B cell (primary cell): ENCODE measurements around the gene TBX1. TPM values are rescaled to one million over a fixed set of nuclear protein-coding genes. Genes with fewer than 3 reads are reported as not detected.

ENCODE experiments used
- ATAC-seq: fragments of 200-7000 bp; cut with Tn5 transposase; one replicate; pipeline ENCODE4 v1.10.0; 2021; ENCODE audit warnings: low read depth, mild to moderate bottlenecking, moderate number of reproducible peaks, moderate library complexity
- CTCF ChIA-PET: fragments of 350-600 bp; sonication (Branson Sonifier 250); formaldehyde crosslinking; loops from one replicate; lab custom pipeline; 2021; ENCODE audit warnings: antibody characterized with exemption, inconsistent platforms; lab: Charles Lee
- POLR2A ChIA-PET: fragments of 350-600 bp; sonication (Branson Sonifier 250); formaldehyde crosslinking; loops from one replicate; lab custom pipeline; 2021; ENCODE audit warnings: antibody characterized with exemption; lab: Charles Lee
- DNase-seq: peaks from one replicate; pipeline ENCODE4 v3.0.0; 2013
- H2AFZ ChIP-seq: 2 replicates; pipeline ENCODE4 v1.6.1; 2012; ENCODE audit warnings: mild to moderate bottlenecking, low read depth, low read length; ENCODE audit not compliant: insufficient read depth, poor library complexity, severe bottlenecking
- H3K27ac ChIP-seq, 2 donors: 1 replicate in 1 of 2; 2 replicates in 1 of 2; pipeline ENCODE4 v1.5.1; 2012 to 2013; ENCODE audit warnings: low read length in 2 of 2, mild to moderate bottlenecking in 2 of 2, moderate library complexity in 1 of 2
- H3K27me3 ChIP-seq, 4 experiments: fragments of 200-600 bp in 1 of 4; sonication (generic) in 1 of 4; replicated peaks in 1 of 4; 1 replicate in 2 of 4; 2 replicates in 2 of 4; pipeline versions ENCODE4 v1.6.1 to v1.7.0; 2013 to 2016; ENCODE audit warnings: low read length in 3 of 4, mild to moderate bottlenecking in 2 of 4, mixed read lengths in 1 of 4, moderate library complexity in 1 of 4; ENCODE audit not compliant: insufficient read depth in 4 of 4, control insufficient read depth in 3 of 4; ENCODE audit errors: control extremely low read depth in 1 of 4
- H3K36me3 ChIP-seq, 2 experiments: replicated peaks in 1 of 2; 1 replicate in 1 of 2; 2 replicates in 1 of 2; pipeline versions ENCODE4 v1.6.1 to v1.7.1; 2013; ENCODE audit warnings: low read length in 1 of 2; ENCODE audit not compliant: insufficient read depth in 2 of 2, control insufficient read depth in 1 of 2; ENCODE audit errors: control extremely low read depth in 1 of 2, extremely low read depth in 1 of 2
- H3K4me1 ChIP-seq, 2 donors: fragments of 200-600 bp in 1 of 2; sonication (generic) in 1 of 2; 1 replicate in 1 of 2; 2 replicates in 1 of 2; pipeline versions ENCODE4 v1.5.1 to v1.6.1; 2013 to 2017; ENCODE audit warnings: low read length in 2 of 2; ENCODE audit not compliant: control insufficient read depth in 2 of 2, insufficient read depth in 2 of 2
- H3K4me2 ChIP-seq: replicated peaks from 2 replicates; pipeline ENCODE3; 2012; ENCODE audit warnings: mild to moderate bottlenecking, low read depth, low read length; ENCODE audit not compliant: poor library complexity, severe bottlenecking
- H3K4me3 ChIP-seq, 5 experiments: fragments of 200-600 bp in 1 of 5; sonication (generic) in 1 of 5; 1 replicate in 3 of 5; 2 replicates in 2 of 5; pipeline versions ENCODE4 v1.5.1 to v1.7.0; 2011 to 2016; ENCODE audit warnings: low read length in 4 of 5, mild to moderate bottlenecking in 4 of 5, low read depth in 2 of 5, control low read depth in 1 of 5, moderate library complexity in 1 of 5; ENCODE audit not compliant: insufficient read depth in 1 of 5; ENCODE audit errors: control extremely low read depth in 1 of 5, extremely low read depth in 1 of 5
- H3K79me2 ChIP-seq: fragments of 200-600 bp; sonication (generic); one replicate; pipeline ENCODE4 v1.6.0; 2016; ENCODE audit warnings: low read length; ENCODE audit not compliant: control insufficient read depth, insufficient read depth
- H3K9ac ChIP-seq: fragments of 200-600 bp; sonication (generic); 2 replicates; pipeline ENCODE4 v1.6.1; 2017; ENCODE audit warnings: mild to moderate bottlenecking, low read length, moderate library complexity
- H3K9me3 ChIP-seq, 3 donors: one replicate each; pipeline versions ENCODE4 v1.6.1 to v1.7.1; 2013; ENCODE audit warnings: low read length in 2 of 3; ENCODE audit not compliant: control insufficient read depth in 2 of 3, insufficient read depth in 1 of 3; ENCODE audit errors: control extremely low read depth in 1 of 3
- H4K20me1 ChIP-seq: 2 replicates; pipeline ENCODE4 v1.6.0; 2012; ENCODE audit warnings: mild to moderate bottlenecking, low read length; ENCODE audit not compliant: insufficient read depth, control insufficient read depth, poor library complexity, severe bottlenecking
- H3K27ac Mint-ChIP-seq: one replicate; pipeline ENCODE4 v1.8.0; 2021; ENCODE audit warnings: mixed read lengths
- H3K27me3 Mint-ChIP-seq: one replicate; pipeline ENCODE4 v1.8.0; 2021; ENCODE audit warnings: mixed read lengths
- H3K4me1 Mint-ChIP-seq: one replicate; pipeline ENCODE4 v1.8.0; 2021; ENCODE audit warnings: mixed read lengths
- H3K4me3 Mint-ChIP-seq: one replicate; pipeline ENCODE4 v1.8.0; 2021; ENCODE audit warnings: mixed read lengths
- H3K9me3 Mint-ChIP-seq: one replicate; pipeline ENCODE4 v1.8.0; 2022; ENCODE audit warnings: mixed read lengths; ENCODE audit not compliant: insufficient read depth
- CTCF ChIP-seq: fragments of 200-600 bp; IDR thresholded peaks from one replicate; pipeline ENCODE4 v1.8.0; 2022; ENCODE audit warnings: antibody characterized with exemption, mild to moderate bottlenecking
- EZH2 ChIP-seq: IDR thresholded peaks from 2 replicates; pipeline ENCODE4 v1.6.1; 2012; ENCODE audit warnings: borderline replicate concordance, low read depth, mild to moderate bottlenecking, moderate library complexity, low read length; ENCODE audit not compliant: insufficient read depth, poor library complexity, severe bottlenecking
- WGBS: methylation state at CpG from one replicate; pipeline ENCODE4 v1.1.5; 2013; ENCODE audit warnings: missing lambda C conversion rate; ENCODE audit not compliant: insufficient coverage; 5-methylcytosine and 5-hydroxymethylcytosine counted together
- intact Hi-C: fragments of 100-400 bp; cut with micrococcal nuclease; formaldehyde crosslinking; loops from one replicate; pipeline ENCODE4 v1.10.0; 2022
- polyA plus RNA-seq: library from polyadenylated mRNA; depleted of rRNA; stranded (reverse); fragments of >200 nt; gene quantifications from 2 replicates; pipeline ENCODE4 v1.2.3, GENCODE V29; 2012
- total RNA-seq, 2 donors: library from RNA; stranded (reverse); fragments of 120-200 nt in 1 of 2; gene quantifications; 1 replicate in 1 of 2; 2 replicates in 1 of 2; pipeline versions ENCODE4 v1.2.3 to v1.2.4, GENCODE V29; 2013 to 2022

The TBX1 gene
- total and polyA plus RNA-seq, 2 donors (not counting 1 experiment from before 2014, with no cell fraction given): not detected

GRCh38 chr22:19789406-19789805, 28.8 kb downstream of the TBX1 start:
- Mint-ChIP-seq H3K4me1 (no peaks in the 10 kb centered on the region), H3K4me3 (no peak overlapping the region), H3K27me3 (no peaks in the 10 kb centered on the region), H3K9me3 (peaks cover 4% of the 10 kb centered on the region), H3K27ac (no peak overlapping the region)
- H3K4me1 ChIP-seq: no peaks in the 10 kb centered on the region
- peaks cover 0 to 25% (median 5%) of the 10 kb centered on the region in 3 donors for H3K9me3 ChIP-seq
- TF ChIP-seq CTCF (no peak), EZH2 (no peak)
- peaks cover 0 to 3% of the 10 kb centered on the region in 2 experiments for H3K36me3 ChIP-seq
- no peak overlapping the region for H3K4me3 ChIP-seq
- ATAC-seq: no peak
- intact Hi-C loops: no loop called here
- H3K27ac ChIP-seq: no peak overlapping the region
- WGBS: 95% methylated on average over 15 of the region's 16 CpGs
- ChIA-PET POLR2A (no interaction called here), CTCF (interaction anchor here (2.6 kb wide), 1 partner anchor 59 kb away, joined by 9 read pairs; no protein-coding TSS in a partner anchor)
- no peak overlapping the region for H2AFZ ChIP-seq
- no peaks in the 10 kb centered on the region for H3K27me3 ChIP-seq
- H3K79me2 ChIP-seq: no peaks in the 10 kb centered on the region
- DNase-seq: no peak
- no peak overlapping the region for H3K4me2 ChIP-seq
- no peak overlapping the region for H3K9ac ChIP-seq
- H4K20me1 ChIP-seq: no peaks in the 10 kb centered on the region

- 94% methylated on average over 5 of the region's 6 CpGs for WGBS
- CTCF ChIA-PET: interaction anchor here (2.6 kb wide), 1 partner anchor 59 kb away, joined by 9 read pairs; no protein-coding TSS in a partner anchor
- no peak overlapping the region for H3K4me3 Mint-ChIP-seq
These were observed 29.2 kb downstream of the TBX1 start for GRCh38 chr22:19789828-19790227.

More at GRCh38 chr22:19789828-19790227, 29.2 kb downstream of the TBX1 start:
- no peak for TF ChIP-seq EZH2
- peaks cover 0 to 3% of the 10 kb centered on the region in 2 experiments for H3K36me3 ChIP-seq
- intact Hi-C loops: no loop called here
- no peaks in the 10 kb centered on the region for H3K79me2 ChIP-seq
- no peak overlapping the region for H3K27ac ChIP-seq
- H3K27ac Mint-ChIP-seq: no peak overlapping the region
- H3K4me1 ChIP-seq: no peaks in the 10 kb centered on the region
- POLR2A ChIA-PET: no interaction called here
- H4K20me1 ChIP-seq: no peaks in the 10 kb centered on the region
- no peak overlapping the region for H3K4me2 ChIP-seq
- H3K4me3 ChIP-seq: no peak overlapping the region
- peaks cover 0 to 25% (median 5%) of the 10 kb centered on the region in 3 donors for H3K9me3 ChIP-seq
- no peaks in the 10 kb centered on the region for H3K4me1 Mint-ChIP-seq
- no peaks in the 10 kb centered on the region for H3K27me3 ChIP-seq
- DNase-seq: no peak
- H3K9me3 Mint-ChIP-seq: peaks cover 4% of the 10 kb centered on the region
- H2AFZ ChIP-seq: no peak overlapping the region
- no peak overlapping the region for H3K9ac ChIP-seq
- H3K27me3 Mint-ChIP-seq: no peaks in the 10 kb centered on the region
- no peak for ATAC-seq
